Measurements from ENCODE around the gene NAV1.

Gene NAV1

DNA sequence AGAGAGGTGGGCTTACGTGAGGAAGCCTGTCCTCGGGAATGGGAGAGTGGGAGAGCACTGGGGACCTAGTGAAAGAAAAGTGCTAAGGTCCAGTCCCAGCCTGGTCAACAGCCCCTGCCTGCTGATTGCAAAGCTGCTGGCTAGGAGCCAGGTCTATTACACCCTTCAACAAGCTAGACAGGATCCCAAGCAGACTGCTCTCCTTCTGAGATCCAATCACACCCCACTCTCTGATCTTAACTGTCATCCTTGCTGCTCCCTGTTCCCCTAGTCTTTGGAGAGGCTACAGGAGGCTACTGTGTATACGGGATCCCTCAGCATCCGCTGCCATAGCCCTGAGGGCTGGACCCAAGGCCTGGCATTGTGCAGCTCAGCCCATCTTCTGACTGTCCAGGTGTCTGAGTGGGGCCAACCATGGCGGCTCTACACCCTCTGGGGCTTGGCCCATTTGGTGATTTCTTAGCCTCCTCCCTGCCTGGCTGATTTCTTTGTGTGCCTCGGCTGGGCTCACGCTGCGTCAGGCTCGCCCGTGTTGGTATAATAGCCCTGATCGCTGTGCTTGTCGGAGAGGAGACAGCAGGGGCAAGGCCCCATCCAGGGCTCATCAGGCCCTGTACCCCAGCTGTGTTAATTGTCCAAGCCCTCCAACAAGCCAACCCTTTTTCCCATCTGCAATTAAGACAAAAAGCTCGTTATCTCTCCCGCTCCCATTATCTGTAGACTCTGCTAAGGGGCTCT lies 43.9 kb downstream of the NAV1 start:
- no peak for DNase-seq (ENCODE audit: low read depth)
- TF ChIP-seq, protein P1, sequence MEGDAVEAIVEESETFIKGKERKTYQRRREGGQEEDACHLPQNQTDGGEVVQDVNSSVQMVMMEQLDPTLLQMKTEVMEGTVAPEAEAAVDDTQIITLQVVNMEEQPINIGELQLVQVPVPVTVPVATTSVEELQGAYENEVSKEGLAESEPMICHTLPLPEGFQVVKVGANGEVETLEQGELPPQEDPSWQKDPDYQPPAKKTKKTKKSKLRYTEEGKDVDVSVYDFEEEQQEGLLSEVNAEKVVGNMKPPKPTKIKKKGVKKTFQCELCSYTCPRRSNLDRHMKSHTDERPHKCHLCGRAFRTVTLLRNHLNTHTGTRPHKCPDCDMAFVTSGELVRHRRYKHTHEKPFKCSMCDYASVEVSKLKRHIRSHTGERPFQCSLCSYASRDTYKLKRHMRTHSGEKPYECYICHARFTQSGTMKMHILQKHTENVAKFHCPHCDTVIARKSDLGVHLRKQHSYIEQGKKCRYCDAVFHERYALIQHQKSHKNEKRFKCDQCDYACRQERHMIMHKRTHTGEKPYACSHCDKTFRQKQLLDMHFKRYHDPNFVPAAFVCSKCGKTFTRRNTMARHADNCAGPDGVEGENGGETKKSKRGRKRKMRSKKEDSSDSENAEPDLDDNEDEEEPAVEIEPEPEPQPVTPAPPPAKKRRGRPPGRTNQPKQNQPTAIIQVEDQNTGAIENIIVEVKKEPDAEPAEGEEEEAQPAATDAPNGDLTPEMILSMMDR (IDR thresholded peaks at IDR 0.05; ENCODE audit: control insufficient read depth, insufficient read depth, low read depth, low read length, missing control alignments) = no peak

DNA sequence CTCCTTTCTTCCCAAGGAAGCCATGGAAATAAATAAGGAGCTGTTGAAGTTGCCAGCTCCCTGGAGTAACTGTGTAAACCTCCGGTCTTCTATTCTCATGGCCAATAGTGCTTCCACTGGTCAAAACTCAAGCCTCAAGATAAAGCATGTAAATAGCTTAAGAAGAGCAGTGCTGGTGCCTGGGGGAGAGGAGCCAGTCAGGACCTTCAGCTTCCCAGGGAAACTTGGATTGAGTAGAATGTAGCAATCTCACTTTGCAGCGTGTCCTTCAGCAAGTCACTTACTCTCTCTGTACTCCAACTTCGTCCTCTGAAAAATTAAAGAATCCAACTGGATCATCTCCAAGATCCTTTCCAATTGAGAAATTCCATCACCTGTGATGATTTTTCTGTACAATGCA lies 44.7 kb downstream of the NAV1 start:
- TF ChIP-seq, protein P1 (IDR thresholded peaks at IDR 0.05; ENCODE audit: control insufficient read depth, insufficient read depth, low read depth, low read length, missing control alignments) = no peak
- H3K4me3 ChIP-seq (ENCODE audit: control insufficient read depth, low read depth, low read length) = no peak overlapping the region
- DNase-seq (ENCODE audit: low read depth) = no peak

More for the DNA sequence above, 43.9 kb downstream of the NAV1 start:
- H3K4me3 ChIP-seq (ENCODE audit: control insufficient read depth, low read depth, low read length) = no peak overlapping the region

DNA sequence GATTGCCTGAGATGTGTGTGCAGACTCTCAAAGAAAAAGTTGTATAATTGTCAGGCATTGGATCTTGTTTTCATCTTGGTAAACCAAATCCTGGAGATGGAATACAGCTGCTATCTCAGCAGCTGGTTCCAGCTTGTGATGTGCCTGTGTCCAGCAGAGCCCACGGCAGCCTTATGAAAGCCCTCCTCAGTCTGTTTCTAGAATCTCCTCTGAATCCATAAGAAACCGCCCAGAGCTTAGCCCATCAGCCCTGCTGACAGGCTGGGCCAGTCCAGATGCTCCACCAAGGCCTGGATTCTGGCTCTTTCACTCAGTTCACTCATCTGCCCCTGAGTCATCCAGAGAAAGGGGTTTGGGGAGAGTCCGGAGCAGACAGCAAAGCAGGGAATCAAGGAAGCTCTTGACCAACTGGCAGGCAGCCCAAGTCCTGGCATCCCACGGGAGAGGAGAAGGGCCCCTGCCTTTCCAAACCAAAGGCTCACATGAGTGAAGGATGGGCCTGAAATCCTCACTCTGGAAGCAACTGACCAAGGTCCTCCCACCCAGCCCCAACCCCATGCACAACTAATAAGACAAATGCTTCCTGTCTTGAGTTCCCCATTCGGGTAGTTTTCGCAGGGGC lies 45.7 kb downstream of the NAV1 start:
- DNase-seq (ENCODE audit: low read depth) = no peak
- TF ChIP-seq, protein P1 (IDR thresholded peaks at IDR 0.05; ENCODE audit: control insufficient read depth, insufficient read depth, low read depth, low read length, missing control alignments) = no peak
- no peak overlapping the region for H3K4me3 ChIP-seq (ENCODE audit: control insufficient read depth, low read depth, low read length)

DNA sequence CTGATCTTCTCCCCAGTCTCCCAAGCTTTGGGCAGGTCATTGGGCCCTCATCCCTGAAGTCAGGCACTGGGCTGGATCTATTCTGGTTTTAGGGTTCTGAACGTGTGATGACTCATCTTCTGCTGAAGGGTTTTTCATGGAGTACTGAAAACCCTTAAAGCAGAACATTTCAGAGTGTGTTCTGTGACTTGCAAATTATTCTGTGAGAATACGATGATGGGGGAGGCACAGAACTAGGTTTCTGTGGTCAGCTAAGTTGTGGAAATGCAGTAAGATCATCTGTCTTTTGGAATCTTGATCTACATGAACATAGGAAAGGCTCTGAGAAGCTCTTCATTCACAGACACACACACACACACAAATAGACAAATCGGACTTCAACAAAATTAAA lies 46.2 kb downstream of the NAV1 start:
- no peak for DNase-seq (ENCODE audit: low read depth)
- TF ChIP-seq, protein P1 (IDR thresholded peaks at IDR 0.05; ENCODE audit: control insufficient read depth, insufficient read depth, low read depth, low read length, missing control alignments) = no peak
- no peak overlapping the region for H3K4me3 ChIP-seq (ENCODE audit: control insufficient read depth, low read depth, low read length)

DNA sequence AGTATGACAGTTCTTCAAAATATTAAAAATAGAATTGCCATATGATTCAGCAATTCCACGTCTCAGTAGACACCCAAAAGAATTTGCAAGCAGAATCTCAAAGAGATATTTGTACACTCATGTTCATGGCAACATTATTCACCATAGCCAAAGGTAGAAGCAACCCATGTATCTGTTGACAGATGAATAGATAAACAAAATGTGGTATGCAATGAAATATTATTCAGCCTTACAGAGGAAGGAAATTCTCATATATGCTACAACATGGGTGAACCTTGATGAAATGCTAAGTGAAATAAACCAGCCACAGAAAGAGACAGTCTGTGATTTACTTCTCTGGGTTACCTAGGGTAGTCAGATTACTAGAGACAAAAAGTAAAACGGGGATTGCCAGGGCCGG lies 47.0 kb downstream of the NAV1 start:
- no peak overlapping the region for H3K4me3 ChIP-seq (ENCODE audit: control insufficient read depth, low read depth, low read length)
- TF ChIP-seq, protein P1 (IDR thresholded peaks at IDR 0.05; ENCODE audit: control insufficient read depth, insufficient read depth, low read depth, low read length, missing control alignments) = no peak
- no peak for DNase-seq (ENCODE audit: low read depth)

DNA sequence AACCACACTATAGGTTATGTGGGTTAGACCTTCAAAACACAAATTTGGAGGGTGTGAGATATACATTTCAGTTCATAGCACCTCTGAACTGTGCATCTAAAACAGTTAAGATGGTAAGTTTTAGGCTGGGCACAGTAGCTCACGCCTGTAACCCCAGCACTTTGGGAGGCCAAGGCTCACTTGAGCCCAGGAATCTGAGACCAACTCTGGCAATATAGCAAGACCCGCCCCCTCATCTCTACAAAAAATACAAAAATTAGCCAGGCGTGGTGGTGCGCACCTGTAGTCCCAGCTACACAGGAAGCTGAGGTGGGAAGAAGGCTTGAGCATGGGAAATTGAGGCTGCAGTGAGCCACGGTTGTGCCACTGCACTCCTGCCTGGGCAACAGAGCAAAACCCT lies 47.9 kb downstream of the NAV1 start:
- H3K4me3 ChIP-seq (ENCODE audit: control insufficient read depth, low read depth, low read length) = no peak overlapping the region
- DNase-seq (ENCODE audit: low read depth) = no peak
- TF ChIP-seq, protein P1 (IDR thresholded peaks at IDR 0.05; ENCODE audit: control insufficient read depth, insufficient read depth, low read depth, low read length, missing control alignments) = no peak

Data from AG09309 (cell line).